ENCODE measurements around the gene ACVR1.

ACVR1 gene

GRCh38 chr2:157876066-157876785, at the start of gene ACVR1:
Gene ACVR1, minus strand, starts transcription at chr2:157876330. Its CDS starts 76,837 bp downstream, at chr2:157799493.
- DNase-seq: peak; percentile 72

- DNase-seq: no peak
Measured at GRCh38 chr2:157925071-157925470, 48.9 kb upstream of the ACVR1 start.

- DNase-seq: no peak
Measured at GRCh38 chr2:157923598-157924217, 47.6 kb upstream of the ACVR1 start.

- no peak for DNase-seq
Measured at GRCh38 chr2:157922815-157923214, 46.7 kb upstream of the ACVR1 start.

- DNase-seq: no peak
Measured at GRCh38 chr2:157922336-157922735, 46.2 kb upstream of the ACVR1 start.

- DNase-seq: no peak
Measured at GRCh38 chr2:157920736-157921135, 44.6 kb upstream of the ACVR1 start.

- DNase-seq: no peak
Measured at GRCh38 chr2:157919181-157919580, 43.1 kb upstream of the ACVR1 start.

- DNase-seq: no peak
Measured at GRCh38 chr2:157918319-157918718, 42.2 kb upstream of the ACVR1 start.

- no peak for DNase-seq
Measured at GRCh38 chr2:157911750-157912149, 35.6 kb upstream of the ACVR1 start.

GRCh38 chr2:157911246-157911645, 35.1 kb upstream of the ACVR1 start:
- no peak for DNase-seq

GRCh38 chr2:157905092-157905491, 29.0 kb upstream of the ACVR1 start:
- no peak for DNase-seq

GRCh38 chr2:157903626-157904025, 27.5 kb upstream of the ACVR1 start:
- no peak for DNase-seq

- no peak for DNase-seq
Measured at GRCh38 chr2:157903151-157903550, 27.0 kb upstream of the ACVR1 start.

GRCh38 chr2:157902692-157903091, 26.6 kb upstream of the ACVR1 start:
- no peak for DNase-seq

GRCh38 chr2:157901325-157901724, 25.2 kb upstream of the ACVR1 start:
- DNase-seq: no peak

GRCh38 chr2:157900684-157901083, 24.6 kb upstream of the ACVR1 start:
- DNase-seq: no peak

- no peak for DNase-seq
Measured at GRCh38 chr2:157900203-157900602, 24.1 kb upstream of the ACVR1 start.

- DNase-seq: no peak
Measured at GRCh38 chr2:157899125-157899839, 23.2 kb upstream of the ACVR1 start.

- DNase-seq: peak; percentile 56
Measured at GRCh38 chr2:157898591-157898996, 22.5 kb upstream of the ACVR1 start.

- peak; percentile 20 for DNase-seq
Measured at GRCh38 chr2:157897106-157897971, 21.2 kb upstream of the ACVR1 start.

- no peak for DNase-seq
Measured at GRCh38 chr2:157895531-157895930, 19.4 kb upstream of the ACVR1 start.

- DNase-seq: no peak
Measured at GRCh38 chr2:157894694-157895435, 18.7 kb upstream of the ACVR1 start.

All from activated gamma-delta T cell treated with Interleukin-2 at 50 U/mL for 16 hours (primary cell).